GM21737 (cell line): Measurements from ENCODE around the gene GRIK4.

Experiments used
- ATAC-seq: cut with Tn5 transposase; IDR thresholded peaks from one replicate; pipeline ENCODE4 v1.9.1; 2021; ENCODE audit warnings: mild to moderate bottlenecking, moderate library complexity; ENCODE audit not compliant: unreplicated experiment

GRIK4 gene

DNA sequence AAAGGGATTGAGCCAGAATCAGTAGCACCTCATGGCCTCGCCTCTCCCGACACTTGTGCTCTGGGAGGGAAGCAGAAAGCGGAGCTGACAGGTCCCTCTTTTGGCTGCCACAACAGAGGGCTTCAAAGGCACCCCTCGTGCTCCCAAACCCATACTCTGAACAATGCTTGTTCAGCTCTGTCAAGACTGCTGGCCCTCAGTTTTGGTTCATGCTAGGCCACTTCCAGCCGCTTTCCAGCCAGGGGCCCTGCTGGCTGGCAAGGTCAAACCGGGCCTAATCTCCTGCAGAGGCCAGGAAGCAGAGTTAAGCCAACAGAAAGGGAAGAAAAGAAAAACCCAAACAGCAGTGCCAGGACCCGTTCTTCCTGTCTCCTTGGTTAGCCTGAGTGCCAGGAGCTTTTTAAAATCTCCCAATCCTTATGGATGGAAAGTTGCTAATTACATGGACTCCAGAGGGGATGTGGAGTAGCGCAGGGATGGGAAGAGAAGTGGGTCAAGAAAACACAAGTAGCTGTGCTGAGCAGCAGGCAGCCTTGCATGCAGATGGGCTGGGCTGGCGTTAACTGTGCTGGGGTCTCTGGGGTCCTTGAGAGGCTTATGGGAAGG is 150.6 kb downstream of the GRIK4 start:
- no peak for ATAC-seq

GRCh38 chr11:120663142-120663541 is 151.6 kb downstream of the GRIK4 start:
- ATAC-seq: no peak

GRCh38 chr11:120666121-120666639 is 154.6 kb downstream of the GRIK4 start:
- no peak for ATAC-seq

GRCh38 chr11:120667281-120667680 is 155.7 kb downstream of the GRIK4 start:
- ATAC-seq: no peak

DNA sequence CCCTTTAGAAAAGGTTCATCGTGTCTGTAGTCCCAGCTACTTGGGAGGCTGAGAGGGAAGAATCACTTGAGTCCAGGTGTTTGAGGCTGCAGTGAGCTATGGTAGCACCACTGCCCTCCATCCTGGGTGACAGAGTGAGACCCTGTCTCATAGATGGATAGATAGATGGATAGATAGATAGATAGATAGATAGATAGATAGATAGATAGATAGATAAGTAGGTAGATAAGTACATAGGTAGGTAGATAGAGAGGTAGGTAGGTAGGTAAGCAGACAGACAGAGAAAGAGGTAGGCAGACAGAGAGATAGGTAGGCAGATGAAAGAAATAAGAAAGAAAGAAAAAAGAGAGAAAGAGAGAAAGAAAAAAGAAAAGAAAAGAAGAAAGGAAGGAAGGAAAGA is 156.4 kb downstream of the GRIK4 start:
- no peak for ATAC-seq

GRCh38 chr11:120668537-120668936 is 157.0 kb downstream of the GRIK4 start:
- ATAC-seq: no peak

- no peak for ATAC-seq
Measured at GRCh38 chr11:120674542-120674941, 163.0 kb downstream of the GRIK4 start.

DNA sequence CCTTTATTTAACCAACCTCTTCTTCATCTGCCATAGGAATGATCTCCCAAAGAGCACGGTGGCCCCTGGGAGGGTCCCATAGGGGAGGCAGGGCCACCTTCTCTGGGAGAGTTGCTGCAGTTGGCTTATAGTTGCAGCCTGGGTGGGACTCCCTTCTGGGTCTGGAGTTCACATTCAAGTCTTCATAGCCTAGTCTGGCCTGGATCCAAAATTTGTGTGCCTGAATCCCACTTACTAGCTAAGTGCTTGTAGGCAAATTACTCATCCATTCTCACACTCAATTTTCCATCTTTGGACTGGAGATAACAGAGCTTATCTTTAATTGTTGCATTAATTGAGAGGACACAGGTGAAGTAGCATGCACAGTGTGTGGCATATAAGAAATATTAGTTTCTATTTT is 163.6 kb downstream of the GRIK4 start:
- ATAC-seq: no peak

DNA sequence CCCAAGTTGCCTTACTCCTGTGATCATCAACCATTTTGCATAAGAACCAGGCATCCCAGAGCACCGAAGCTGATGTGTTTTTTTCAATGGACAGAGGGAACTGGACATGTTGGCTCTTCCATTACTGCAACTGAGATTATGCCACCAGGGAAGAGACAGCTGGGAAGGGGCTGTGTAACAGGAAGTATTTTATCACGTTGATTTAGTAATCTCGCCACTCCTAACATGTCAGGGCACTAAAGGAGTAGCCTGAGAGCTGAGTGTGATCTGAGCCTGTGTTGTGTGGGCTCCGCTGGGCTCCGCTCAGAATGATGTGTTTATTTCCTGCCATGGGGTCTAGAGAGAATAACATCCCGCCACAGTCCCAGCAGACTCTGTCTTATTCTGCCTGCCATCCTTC is 165.4 kb downstream of the GRIK4 start:
- ATAC-seq: no peak

- ATAC-seq: no peak
Measured at GRCh38 chr11:120680322-120680721, 168.8 kb downstream of the GRIK4 start.

- ATAC-seq: no peak
Measured at GRCh38 chr11:120681434-120682331, 170.1 kb downstream of the GRIK4 start.

DNA sequence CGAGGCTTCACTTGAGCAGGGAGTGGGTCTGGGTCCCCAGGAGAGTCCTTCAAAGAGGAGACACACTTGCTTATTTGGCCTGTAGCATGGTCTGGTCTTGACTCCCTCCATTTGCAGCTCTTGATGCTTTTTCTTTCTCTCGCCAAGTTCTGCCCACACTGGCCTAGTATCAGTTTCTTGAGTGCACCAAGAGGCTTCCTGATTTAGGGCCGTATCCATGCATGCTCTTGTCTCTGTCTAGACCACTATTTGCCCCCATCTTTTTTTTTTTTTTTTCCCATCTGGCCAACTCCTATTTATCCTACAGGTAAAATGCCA is 170.7 kb downstream of the GRIK4 start:
- no peak for ATAC-seq

- no peak for ATAC-seq
Measured at GRCh38 chr11:120682866-120683265, 171.3 kb downstream of the GRIK4 start.

- no peak for ATAC-seq
Measured at GRCh38 chr11:120686516-120686915, 175.0 kb downstream of the GRIK4 start.

GRCh38 chr11:120688163-120688562 is 176.6 kb downstream of the GRIK4 start:
- no peak for ATAC-seq

- no peak for ATAC-seq
Measured at GRCh38 chr11:120689596-120690275, 178.2 kb downstream of the GRIK4 start.

GRCh38 chr11:120690406-120690805 is 178.9 kb downstream of the GRIK4 start:
- no peak for ATAC-seq

- ATAC-seq: no peak
Measured at GRCh38 chr11:120694726-120695125, 183.2 kb downstream of the GRIK4 start.

GRCh38 chr11:120695426-120695825 is 183.9 kb downstream of the GRIK4 start:
- no peak for ATAC-seq

DNA sequence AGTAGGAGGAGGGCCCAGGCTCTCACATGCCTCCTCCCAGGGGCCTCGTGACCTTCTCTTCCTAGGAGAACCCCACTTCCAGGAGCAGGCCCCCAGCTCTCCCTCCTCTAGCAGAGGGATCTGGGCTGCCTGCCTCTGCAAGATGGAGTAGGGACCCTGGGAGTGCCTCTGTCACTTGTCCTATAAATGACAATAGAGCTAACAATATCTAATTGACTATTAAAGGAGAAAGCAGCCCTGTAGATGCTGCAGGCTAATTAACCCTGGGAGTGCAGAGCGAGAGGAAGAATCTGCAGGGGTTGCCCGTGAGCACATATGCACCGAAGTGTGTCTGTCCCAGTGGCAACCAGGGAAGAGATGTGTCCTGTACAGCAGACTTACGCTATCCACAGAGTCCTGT is 184.4 kb downstream of the GRIK4 start:
- ATAC-seq: no peak

GRCh38 chr11:120696597-120697218 is 185.2 kb downstream of the GRIK4 start:
- ATAC-seq: no peak
